GM12878 (cell line): ENCODE data around the gene FAM120B. TPM values are rescaled to one million over a fixed set of nuclear protein-coding genes. Genes with fewer than 3 reads are reported as not detected.

Source experiments
- ATAC-seq: fragments of 200-7000 bp; cut with Tn5 transposase; 3 replicates; pipeline ENCODE4 v1.9.1; 2020; ENCODE audit warnings: mild to moderate bottlenecking, moderate library complexity
- BruUV-seq: library from RNA; stranded (reverse); fragments of 400-500 nt; replicated peaks from 2 replicates; lab custom pipeline; 2021; lab: Mats Ljungman, UMichigan
- CTCF ChIA-PET: fragments of 300-600 bp; sonication (Branson Sonifier 250); formaldehyde crosslinking; extraction: SDS; loops from one replicate; lab custom pipeline; 2021; ENCODE audit warnings: inconsistent platforms; lab: Yijun Ruan, JAX
- POLR2A ChIA-PET: fragments of 350-600 bp; formaldehyde crosslinking; extraction: SDS; loops from one replicate; lab custom pipeline; 2021; ENCODE audit warnings: inconsistent platforms; lab: Charles Lee
- RAD21 ChIA-PET: fragments of 300-600 bp; sonication (Branson Sonifier 250); formaldehyde crosslinking; loops from one replicate; lab custom pipeline; 2023; ENCODE audit warnings: antibody characterized with exemption; ENCODE audit not compliant: unreplicated experiment; lab: Charles Lee
- SMC1A ChIA-PET: fragments of 300-600 bp; sonication (Branson Sonifier 250); formaldehyde crosslinking; loops from one replicate; lab custom pipeline; 2023; ENCODE audit not compliant: unreplicated experiment, uncharacterized antibody; lab: Charles Lee
- DNase-seq: peaks from one replicate; pipeline ENCODE4 v3.0.0-alpha.2; 2011; ENCODE audit warnings: low read depth, low spot score
- FAIRE-seq: peaks from 3 replicates; lab custom pipeline; 2011; peaks lifted over from hg19 to GRCh38; lab: Jason Lieb, UNC
- H2AFZ ChIP-seq: 2 replicates; pipeline ENCODE4 v1.6.0; 2011; ENCODE audit warnings: low read depth, low read length, control low read depth; ENCODE audit not compliant: control insufficient read depth
- H3K27ac ChIP-seq: 2 replicates; pipeline ENCODE4 v1.5.1; 2011; ENCODE audit warnings: control low read depth; ENCODE audit not compliant: control insufficient read depth, insufficient read depth
- H3K27me3 ChIP-seq, 2 experiments: replicated peaks in 1 of 2; 2 replicates each; pipeline versions ENCODE4 v1.6.0 to v1.6.1; 2011; ENCODE audit warnings: low read length in 1 of 2; ENCODE audit not compliant: control insufficient read depth in 2 of 2, insufficient read depth in 2 of 2
- H3K36me3 ChIP-seq, 2 experiments: 2 replicates each; pipeline ENCODE4 v1.5.1; 2011; ENCODE audit warnings: low read length in 1 of 2; ENCODE audit not compliant: control insufficient read depth in 2 of 2, insufficient read depth in 2 of 2
- H3K4me1 ChIP-seq: 2 replicates; pipeline ENCODE4 v1.6.1; 2011; ENCODE audit warnings: mild to moderate bottlenecking, low read length, moderate library complexity, mixed read lengths; ENCODE audit not compliant: control insufficient read depth, insufficient read depth
- H3K4me2 ChIP-seq: 2 replicates; pipeline ENCODE4 v1.6.0; 2011; ENCODE audit warnings: control low read depth; ENCODE audit not compliant: control insufficient read depth, insufficient read depth
- H3K4me3 ChIP-seq: fragments of 200-600 bp; sonication (generic); 2 replicates; pipeline ENCODE4 v1.5.1; 2016
- H3K79me2 ChIP-seq: 2 replicates; pipeline ENCODE4 v1.6.0; 2011; ENCODE audit warnings: low read length; ENCODE audit not compliant: control insufficient read depth, insufficient read depth
- H3K9ac ChIP-seq: 2 replicates; pipeline ENCODE4 v1.8.0; 2011; ENCODE audit warnings: low read length, control low read depth, mixed read lengths; ENCODE audit not compliant: control insufficient read depth, insufficient read depth
- H3K9me3 ChIP-seq: replicated peaks from 3 replicates; pipeline ENCODE4 v1.5.1; 2011; ENCODE audit warnings: mild to moderate bottlenecking, low read length; ENCODE audit not compliant: control insufficient read depth, insufficient read depth
- H4K20me1 ChIP-seq: 2 replicates; pipeline ENCODE4 v1.6.0; 2011; ENCODE audit not compliant: control insufficient read depth, insufficient read depth
- BCL11A ChIP-seq: IDR thresholded peaks from 2 replicates; pipeline ENCODE4 v1.6.1; 2011; ENCODE audit warnings: low read depth, low read length
- CBX5 ChIP-seq: sonication (generic); IDR thresholded peaks from 2 replicates; pipeline ENCODE4 v1.6.1; 2016; ENCODE audit warnings: low read depth, moderate library complexity, mild to moderate bottlenecking, inconsistent platforms
- CHD4 ChIP-seq: fragments of 200-600 bp; sonication (generic); IDR thresholded peaks from 2 replicates; pipeline ENCODE4 v1.6.1; 2016; ENCODE audit warnings: mild to moderate bottlenecking
- DPF2 ChIP-seq: fragments of 450-650 bp; IDR thresholded peaks from 2 replicates; pipeline ENCODE4 v1.6.1; 2017; ENCODE audit warnings: mild to moderate bottlenecking
- EGR1 ChIP-seq, 2 experiments: IDR thresholded peaks; 1 replicate in 1 of 2; 2 replicates in 1 of 2; pipeline ENCODE4 v1.6.1; 2011 to 2012; ENCODE audit warnings: low read depth in 2 of 2, low read length in 2 of 2, borderline replicate concordance in 1 of 2, mild to moderate bottlenecking in 1 of 2, moderate library complexity in 1 of 2
- FOXM1 ChIP-seq: IDR thresholded peaks from 2 replicates; pipeline ENCODE4 v1.6.1; 2012; ENCODE audit warnings: low read depth, mild to moderate bottlenecking, inconsistent platforms, low read length, moderate library complexity
- MTA2 ChIP-seq: fragments of 450-650 bp; IDR thresholded peaks from 2 replicates; pipeline ENCODE4 v1.6.1; 2016; ENCODE audit warnings: low read depth, mild to moderate bottlenecking, moderate library complexity
- MYB ChIP-seq: fragments of 150-350 bp; IDR thresholded peaks from 2 replicates; pipeline ENCODE4 v1.6.1; 2014; ENCODE audit warnings: mild to moderate bottlenecking, low read depth, low read length, borderline replicate concordance
- NFYB ChIP-seq: IDR thresholded peaks from 2 replicates; pipeline ENCODE4 v1.6.1; 2011; ENCODE audit warnings: low read depth, mild to moderate bottlenecking, low read length, improper control_type of control experiment, moderate library complexity; ENCODE audit not compliant: insufficient read depth
- NR2C2 ChIP-seq: IDR thresholded peaks from 2 replicates; pipeline ENCODE4 v1.6.1; 2011; ENCODE audit warnings: borderline replicate concordance, low read depth; ENCODE audit not compliant: control insufficient read depth, insufficient read length
- NR2F1 ChIP-seq: fragments of 450-650 bp; conservative IDR thresholded peaks from 2 replicates; pipeline ENCODE4 v1.6.1; 2017; ENCODE audit warnings: mild to moderate bottlenecking
- RAD51 ChIP-seq: fragments of 450-650 bp; IDR thresholded peaks from 2 replicates; pipeline ENCODE4 v1.6.1; 2016; ENCODE audit warnings: moderate library complexity, mild to moderate bottlenecking, inconsistent platforms
- SMARCA5 ChIP-seq: fragments of 450-650 bp; IDR thresholded peaks from 2 replicates; pipeline ENCODE4 v1.6.1; 2017; ENCODE audit warnings: mild to moderate bottlenecking
- SMC3 ChIP-seq: IDR thresholded peaks from 2 replicates; pipeline ENCODE4 v1.6.1; 2011; ENCODE audit warnings: low read length, improper control_type of control experiment, borderline replicate concordance
- SPI1 ChIP-seq: IDR thresholded peaks from 2 replicates; pipeline ENCODE4 v1.6.1; 2011; ENCODE audit warnings: low read depth, mild to moderate bottlenecking, low read length, moderate library complexity, borderline replicate concordance; ENCODE audit not compliant: insufficient read depth
- SREBF2 ChIP-seq: IDR thresholded peaks from 2 replicates; pipeline ENCODE4 v1.6.1; 2012; ENCODE audit warnings: mild to moderate bottlenecking, low read length
- STAT3 ChIP-seq: IDR thresholded peaks from 2 replicates; pipeline ENCODE4 v1.6.1; 2011; ENCODE audit warnings: low read depth, low read length, improper control_type of control experiment
- SUZ12 ChIP-seq: fragments of 200-600 bp; sonication (generic); IDR thresholded peaks from one replicate; pipeline ENCODE4 v1.6.1; 2018; ENCODE audit warnings: antibody characterized with exemption, mild to moderate bottlenecking; ENCODE audit not compliant: unreplicated experiment
- TCF12 ChIP-seq: IDR thresholded peaks from 2 replicates; pipeline ENCODE4 v1.6.1; 2011; ENCODE audit warnings: low read depth, mild to moderate bottlenecking, low read length
- WGBS: methylation state at CpG from one replicate; pipeline ENCODE4 v1.1.6; 2016; ENCODE audit warnings: low lambda C conversion rate; ENCODE audit not compliant: insufficient replicate concordance, insufficient coverage; ENCODE audit errors: missing lambda C conversion rate; 5-methylcytosine and 5-hydroxymethylcytosine counted together
- in situ Hi-C: fragments of 300-500 bp; cut with MboI; formaldehyde crosslinking; loops from 9 replicates; pipeline ENCODE4 v1.14.3; 2018; ENCODE audit warnings: mixed read lengths
- intact Hi-C: fragments of 100-400 bp; cut with micrococcal nuclease; formaldehyde crosslinking; loops from one replicate; pipeline ENCODE4 v1.14.2; 2022; ENCODE audit not compliant: unreplicated experiment
- polyA plus RNA-seq, 11 experiments: library from polyadenylated mRNA; depleted of rRNA in 4 of 11; unstranded in 6 of 11; stranded (reverse) in 5 of 11; fragments of >200 nt; fragmentation: Nextera tagmentation in 4 of 11; fragmentation: Illumina TruSeq in 1 of 11; extraction: Ambion mirVana in 4 of 11; extraction: Trizol in 1 of 11; gene quantifications; 1 replicate in 1 of 11; 2 replicates in 10 of 11; pipeline versions ENCODE4 v1.2.1 to v1.2.3, GENCODE V29; 2011 to 2016; ENCODE audit warnings: inconsistent platforms in 2 of 11, missing spikeins in 2 of 11, low read depth in 1 of 11
- total RNA-seq, 4 experiments: library from RNA; depleted of rRNA in 3 of 4; stranded (reverse); fragments of >200 nt in 3 of 4; fragmentation: Illumina TruSeq in 1 of 4; extraction: Trizol in 1 of 4; gene quantifications; 2 replicates each; pipeline versions ENCODE4 v1.2.1 to v1.2.3, GENCODE V29; 2013 to 2021
- TF ChIP-seq, protein P1 (sequence below): fragments of 450-650 bp; IDR thresholded peaks from 2 replicates; pipeline ENCODE4 v1.6.1; 2018; ENCODE audit warnings: borderline replicate concordance, mild to moderate bottlenecking; ENCODE audit not compliant: partially characterized antibody
- TF ChIP-seq, protein P2 (sequence below): fragments of 450-650 bp; IDR thresholded peaks from 2 replicates; pipeline ENCODE4 v1.6.1; 2016; ENCODE audit warnings: mild to moderate bottlenecking
- TF ChIP-seq, protein P3 (sequence below): IDR thresholded peaks from 2 replicates; pipeline ENCODE4 v1.6.1; 2011; ENCODE audit warnings: mild to moderate bottlenecking, low read depth, low read length, moderate library complexity; ENCODE audit not compliant: insufficient replicate concordance

FAM120B gene
- total and polyA plus RNA-seq, 10 of the 15 experiments (the other 5 are each of a cell fraction or from before 2014, with no cell fraction given), result 3.3 to 21.6 (median 15.3) TPM

DNA sequence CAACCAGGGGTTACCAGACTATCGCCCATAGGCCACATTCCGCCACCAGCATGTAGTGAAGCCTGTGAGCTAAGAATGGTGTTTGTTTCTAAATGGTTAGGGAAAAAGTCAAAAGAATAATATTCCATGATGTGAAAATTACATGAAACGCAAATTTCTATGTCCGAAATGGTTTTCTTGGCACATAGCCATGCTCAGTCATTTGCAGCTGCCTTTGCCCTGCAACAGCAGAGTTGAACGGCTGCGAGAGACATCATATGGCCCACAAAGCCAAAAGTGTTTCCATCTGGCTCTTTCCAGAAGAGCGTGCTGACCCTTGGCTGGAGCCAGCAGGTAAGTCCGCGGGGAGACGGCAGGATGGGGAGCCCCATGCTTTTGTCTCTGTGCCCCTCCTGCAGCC lies 60.7 kb downstream of the FAM120B start (continued):
- TF ChIP-seq EGR1 (IDR thresholded peaks at IDR 0.05; ENCODE audit: borderline replicate concordance in 1 of 2, low read depth in 2 of 2, low read length in 2 of 2), result no peak
- TF ChIP-seq, protein P1, sequence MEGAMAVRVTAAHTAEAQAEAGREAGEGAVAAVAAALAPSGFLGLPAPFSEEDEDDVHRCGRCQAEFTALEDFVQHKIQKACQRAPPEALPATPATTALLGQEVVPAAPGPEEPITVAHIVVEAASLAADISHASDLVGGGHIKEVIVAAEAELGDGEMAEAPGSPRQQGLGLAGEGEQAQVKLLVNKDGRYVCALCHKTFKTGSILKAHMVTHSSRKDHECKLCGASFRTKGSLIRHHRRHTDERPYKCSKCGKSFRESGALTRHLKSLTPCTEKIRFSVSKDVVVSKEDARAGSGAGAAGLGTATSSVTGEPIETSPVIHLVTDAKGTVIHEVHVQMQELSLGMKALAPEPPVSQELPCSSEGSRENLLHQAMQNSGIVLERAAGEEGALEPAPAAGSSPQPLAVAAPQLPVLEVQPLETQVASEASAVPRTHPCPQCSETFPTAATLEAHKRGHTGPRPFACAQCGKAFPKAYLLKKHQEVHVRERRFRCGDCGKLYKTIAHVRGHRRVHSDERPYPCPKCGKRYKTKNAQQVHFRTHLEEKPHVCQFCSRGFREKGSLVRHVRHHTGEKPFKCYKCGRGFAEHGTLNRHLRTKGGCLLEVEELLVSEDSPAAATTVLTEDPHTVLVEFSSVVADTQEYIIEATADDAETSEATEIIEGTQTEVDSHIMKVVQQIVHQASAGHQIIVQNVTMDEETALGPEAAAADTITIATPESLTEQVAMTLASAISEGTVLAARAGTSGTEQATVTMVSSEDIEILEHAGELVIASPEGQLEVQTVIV, result no peak
- no peak for TF ChIP-seq FOXM1
- TF ChIP-seq CBX5, result no peak

DNA sequence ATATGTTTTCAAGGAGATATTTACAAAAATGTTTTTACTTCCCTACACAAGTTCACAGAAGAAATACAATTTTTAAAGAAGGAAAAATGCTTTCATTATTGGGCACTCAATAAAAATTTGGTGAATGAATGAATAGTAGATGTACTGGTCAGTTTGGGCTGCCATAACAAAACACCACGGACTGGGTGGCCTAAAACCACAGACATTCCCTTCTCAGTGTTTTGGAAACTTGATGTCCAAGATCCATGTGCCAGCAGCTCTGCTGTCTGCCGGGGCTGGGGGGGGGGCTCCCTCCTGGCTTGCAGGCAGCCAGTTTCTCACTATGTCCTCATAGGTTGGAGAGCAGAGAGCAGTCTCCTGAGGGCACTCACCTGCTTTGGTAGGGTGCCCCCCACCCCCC lies 62.0 kb downstream of the FAM120B start:
- Histone ChIP-seq H3K79me2 (no peaks in the 10 kb centered on the region), H3K4me2 (no peak overlapping the region), H4K20me1 (no peaks in the 10 kb centered on the region), H3K4me1 (no peaks in the 10 kb centered on the region), H2AFZ (no peak overlapping the region), H3K4me3 (no peak overlapping the region), H3K9me3 (no peaks in the 10 kb centered on the region), H3K9ac (no peak overlapping the region), H3K36me3 (peaks cover 2 to 8% of the 10 kb centered on the region in 2 experiments; a peak in 3 of 4 replicates), H3K27ac (no peak overlapping the region), H3K27me3 (no peaks in the 10 kb centered on the region)
- CTCF ChIA-PET, result no interaction called here
- intact Hi-C loops, result no loop called here
- WGBS, result 65% methylated on average over 2 of the region's 2 CpGs
- no peak for ATAC-seq
- SMC1A ChIA-PET, result no interaction called here
- in situ Hi-C loops, result no loop called here
- FAIRE-seq, result no peak
- no TSS peak for BruUV-seq
- no peak for DNase-seq
- RAD21 ChIA-PET, result no interaction called here
- POLR2A ChIA-PET, result no interaction called here
- no peak for TF ChIP-seq RAD51
- no peak for TF ChIP-seq NFYB
- TF ChIP-seq SREBF2, result no peak
- no peak for TF ChIP-seq SMC3
- TF ChIP-seq SUZ12, result no peak
- TF ChIP-seq DPF2, result no peak
- TF ChIP-seq SPI1, result no peak
- TF ChIP-seq MYB, result no peak
- TF ChIP-seq CHD4, result no peak
- TF ChIP-seq, protein P2, sequence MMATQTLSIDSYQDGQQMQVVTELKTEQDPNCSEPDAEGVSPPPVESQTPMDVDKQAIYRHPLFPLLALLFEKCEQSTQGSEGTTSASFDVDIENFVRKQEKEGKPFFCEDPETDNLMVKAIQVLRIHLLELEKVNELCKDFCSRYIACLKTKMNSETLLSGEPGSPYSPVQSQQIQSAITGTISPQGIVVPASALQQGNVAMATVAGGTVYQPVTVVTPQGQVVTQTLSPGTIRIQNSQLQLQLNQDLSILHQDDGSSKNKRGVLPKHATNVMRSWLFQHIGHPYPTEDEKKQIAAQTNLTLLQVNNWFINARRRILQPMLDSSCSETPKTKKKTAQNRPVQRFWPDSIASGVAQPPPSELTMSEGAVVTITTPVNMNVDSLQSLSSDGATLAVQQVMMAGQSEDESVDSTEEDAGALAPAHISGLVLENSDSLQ, result no peak
- no peak for TF ChIP-seq TCF12
- no peak for TF ChIP-seq BCL11A
- TF ChIP-seq MTA2, result no peak
- TF ChIP-seq NR2C2, result no peak
- no peak for TF ChIP-seq SMARCA5
- TF ChIP-seq CBX5, result no peak
- TF ChIP-seq, protein P3, sequence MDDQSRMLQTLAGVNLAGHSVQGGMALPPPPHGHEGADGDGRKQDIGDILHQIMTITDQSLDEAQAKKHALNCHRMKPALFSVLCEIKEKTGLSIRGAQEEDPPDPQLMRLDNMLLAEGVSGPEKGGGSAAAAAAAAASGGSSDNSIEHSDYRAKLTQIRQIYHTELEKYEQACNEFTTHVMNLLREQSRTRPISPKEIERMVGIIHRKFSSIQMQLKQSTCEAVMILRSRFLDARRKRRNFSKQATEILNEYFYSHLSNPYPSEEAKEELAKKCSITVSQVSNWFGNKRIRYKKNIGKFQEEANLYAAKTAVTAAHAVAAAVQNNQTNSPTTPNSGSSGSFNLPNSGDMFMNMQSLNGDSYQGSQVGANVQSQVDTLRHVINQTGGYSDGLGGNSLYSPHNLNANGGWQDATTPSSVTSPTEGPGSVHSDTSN, result no peak
- no peak for TF ChIP-seq STAT3
- TF ChIP-seq NR2F1, result no peak
